Activated CD8-positive, alpha-beta memory T cell treated with anti-CD3 and anti-CD28 coated beads, Interleukin-2, amount 50 U/mL, for 48 hours (primary cell): ENCODE data around the gene COBL.

Experiments used
- DNase-seq: peaks from one replicate; pipeline ENCODE4 v3.0.0-alpha.2; 2020

Gene COBL

DNA sequence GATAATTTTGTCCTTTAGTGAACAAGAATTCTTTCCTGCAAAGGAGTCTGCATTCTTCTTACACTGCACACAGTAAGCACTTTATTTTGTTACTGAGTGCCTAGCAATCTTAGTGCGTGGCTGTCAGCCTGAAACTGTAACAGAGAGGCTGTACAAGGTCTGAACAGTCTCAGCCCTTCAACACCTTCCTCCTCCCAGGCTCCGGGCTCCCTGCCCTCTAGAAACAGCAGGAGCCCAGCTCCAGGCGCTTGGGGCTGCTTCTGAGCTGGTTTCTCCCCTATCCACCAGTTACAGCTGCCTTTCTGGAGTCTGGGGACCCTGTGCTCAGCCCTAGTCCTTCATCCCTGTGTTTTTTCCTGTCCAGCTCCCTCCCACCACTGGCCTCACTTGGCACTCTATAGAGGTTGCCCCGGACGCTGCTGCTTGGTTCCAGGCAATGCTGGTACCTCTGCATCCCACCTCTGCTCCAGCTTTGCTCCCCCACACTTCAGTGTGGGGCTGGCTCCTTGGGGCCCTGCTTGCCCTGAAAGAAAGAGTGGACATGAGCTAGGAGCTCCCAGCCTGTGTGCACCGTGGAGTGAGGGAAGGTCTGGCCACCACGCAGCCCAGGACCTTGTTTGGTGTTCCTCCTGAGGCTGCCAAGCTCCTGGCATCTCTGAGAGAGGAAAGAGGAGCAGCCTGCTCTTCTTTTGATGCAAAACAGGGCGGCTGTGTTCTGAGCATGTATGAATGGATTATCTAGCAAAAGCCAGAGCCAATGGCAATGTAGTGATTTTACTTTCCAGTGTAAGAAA, 282.7 kb downstream of the COBL start:
- DNase-seq = no peak

GRCh38 chr7:51031791-51032515, 284.7 kb downstream of the COBL start:
- no peak for DNase-seq

GRCh38 chr7:51031216-51031615, 285.4 kb downstream of the COBL start:
- no peak for DNase-seq

GRCh38 chr7:51029701-51030191, 286.9 kb downstream of the COBL start:
- DNase-seq = no peak

- no peak for DNase-seq
Observed at GRCh38 chr7:51029131-51029530, 287.5 kb downstream of the COBL start.

- DNase-seq = no peak
Observed at GRCh38 chr7:51027935-51028830, 288.4 kb downstream of the COBL start.

DNA sequence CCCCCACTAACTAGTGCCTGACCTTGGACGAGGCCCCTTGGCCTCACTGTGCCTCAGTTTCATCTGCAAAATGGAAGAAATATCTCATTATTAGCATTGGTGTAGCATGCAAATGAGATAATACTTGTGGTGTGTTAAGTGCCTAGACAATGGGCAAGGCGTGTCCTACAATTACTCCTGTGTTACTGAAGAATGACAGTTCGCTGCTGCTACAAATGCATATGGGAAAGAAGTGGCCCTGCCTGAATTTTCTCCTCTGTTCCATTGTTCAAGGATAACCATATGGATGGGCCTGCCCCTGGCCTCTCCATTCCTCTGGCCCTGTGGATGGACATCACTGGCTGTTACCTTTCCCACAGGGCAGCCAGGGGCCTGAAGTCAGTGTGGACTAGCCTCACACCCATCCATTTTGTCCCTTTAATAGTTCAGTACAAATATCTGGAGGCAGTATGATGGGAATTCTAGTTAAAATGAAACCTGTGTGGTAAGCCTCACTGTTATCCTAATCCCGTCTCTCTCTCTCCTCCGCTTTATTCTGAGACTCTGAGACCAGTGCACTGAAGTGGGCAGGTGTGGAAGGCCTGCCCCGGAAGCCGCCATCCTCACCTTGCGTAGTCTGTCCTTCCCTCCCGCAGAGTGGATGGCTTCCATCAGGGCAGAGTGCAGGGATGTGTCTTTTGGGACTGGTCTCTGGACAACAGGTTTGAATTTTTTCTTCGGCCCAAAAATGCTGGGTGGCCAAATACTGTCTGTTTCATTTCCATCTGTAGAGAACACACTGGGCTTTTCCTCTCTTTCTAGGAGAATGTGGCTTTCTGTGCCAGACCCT, 289.3 kb downstream of the COBL start:
- DNase-seq = no peak

- no peak for DNase-seq
Observed at GRCh38 chr7:51026341-51026740, 290.3 kb downstream of the COBL start.

GRCh38 chr7:51025668-51026067, 290.9 kb downstream of the COBL start:
- no peak for DNase-seq

- no peak for DNase-seq
Observed at GRCh38 chr7:51024867-51025266, 291.7 kb downstream of the COBL start.

DNA sequence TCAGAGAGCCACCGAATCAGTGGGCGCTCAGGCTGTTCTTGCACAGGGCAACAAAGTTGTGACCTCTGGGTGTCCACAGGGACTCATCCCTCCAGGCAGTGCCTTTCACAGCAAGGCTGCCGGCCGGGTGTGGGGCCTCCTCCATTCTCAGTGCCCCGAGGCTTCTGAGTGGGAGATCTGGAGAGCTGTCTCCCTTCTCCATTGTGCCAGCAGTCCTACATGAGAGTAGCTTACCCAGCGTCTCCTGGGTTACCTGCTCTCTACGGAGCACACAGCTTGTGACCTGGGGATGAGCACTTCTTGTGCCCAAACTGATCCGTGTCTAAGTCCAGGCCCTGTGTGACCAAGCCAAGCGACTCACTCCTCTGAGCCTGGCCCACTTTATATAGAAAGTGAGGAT, 293.1 kb downstream of the COBL start:
- no peak for DNase-seq

- no peak for DNase-seq
Observed at GRCh38 chr7:51022821-51023220, 293.8 kb downstream of the COBL start.

GRCh38 chr7:51021906-51022570, 294.6 kb downstream of the COBL start:
- no peak for DNase-seq

- no peak for DNase-seq
Observed at GRCh38 chr7:51020944-51021343, 295.7 kb downstream of the COBL start.

- DNase-seq = no peak
Observed at GRCh38 chr7:51019891-51020870, 296.4 kb downstream of the COBL start.

GRCh38 chr7:51019191-51019844, 297.3 kb downstream of the COBL start:
- DNase-seq = no peak

- no peak for DNase-seq
Observed at GRCh38 chr7:51017576-51018535, 298.8 kb downstream of the COBL start.

GRCh38 chr7:51016546-51016945, 300.1 kb downstream of the COBL start:
- DNase-seq = no peak

GRCh38 chr7:51015581-51015980, 301.0 kb downstream of the COBL start:
- no peak for DNase-seq
